Activated B cell treated with CpG ODN at 0.5 μM for 24 hours (primary cell): ENCODE data around the gene PHTF1. TPM values are rescaled to one million over a fixed set of nuclear protein-coding genes. Genes with fewer than 3 reads are reported as not detected.

Source experiments
- ATAC-seq: fragments of 200-7000 bp; cut with Tn5 transposase; one replicate; pipeline ENCODE4 v1.10.0; 2021; ENCODE audit warnings: low read depth, mild to moderate bottlenecking, moderate library complexity
- CTCF ChIA-PET: fragments of 350-600 bp; sonication (Branson Sonifier 250); formaldehyde crosslinking; loops from one replicate; lab custom pipeline; 2021; ENCODE audit warnings: antibody characterized with exemption; lab: Charles Lee
- POLR2A ChIA-PET: fragments of 350-600 bp; sonication (Branson Sonifier 250); formaldehyde crosslinking; loops from one replicate; lab custom pipeline; 2021; ENCODE audit warnings: antibody characterized with exemption; lab: Charles Lee
- DNase-seq: peaks from one replicate; pipeline ENCODE4 v3.0.0; 2022
- H3K27ac Mint-ChIP-seq: one replicate; pipeline ENCODE4 v1.8.0; 2020; ENCODE audit warnings: mixed read lengths
- H3K27me3 Mint-ChIP-seq: one replicate; pipeline ENCODE4 v1.8.0; 2021; ENCODE audit warnings: mixed read lengths
- H3K36me3 Mint-ChIP-seq: one replicate; pipeline ENCODE4 v1.8.0; 2021; ENCODE audit warnings: low read depth, mixed read lengths
- H3K4me1 Mint-ChIP-seq: one replicate; pipeline ENCODE4 v1.8.0; 2021; ENCODE audit warnings: mixed read lengths
- H3K4me3 Mint-ChIP-seq: one replicate; pipeline ENCODE4 v1.8.0; 2020; ENCODE audit warnings: mild to moderate bottlenecking, mixed read lengths
- H3K9me3 Mint-ChIP-seq: one replicate; pipeline ENCODE4 v1.8.0; 2020; ENCODE audit warnings: mixed read lengths
- CTCF ChIP-seq: fragments of 200-600 bp; IDR thresholded peaks from one replicate; pipeline ENCODE4 v1.8.0; 2022; ENCODE audit warnings: antibody characterized with exemption, mild to moderate bottlenecking
- intact Hi-C: fragments of 100-400 bp; cut with micrococcal nuclease; formaldehyde crosslinking; loops from one replicate; pipeline ENCODE4 v1.15.1; 2024
- total RNA-seq: library from RNA; stranded (reverse); gene quantifications from 2 replicates; pipeline ENCODE4 v1.2.3, GENCODE V29; 2022

PHTF1 gene
- total RNA-seq, 1 donor from 2014 or later = 25.0 TPM

GRCh38 chr1:113751114-113751513, 8.2 kb downstream of the PHTF1 start:
- CTCF ChIA-PET = no interaction called here
- H3K36me3 Mint-ChIP-seq = peaks cover 29% of the 10 kb centered on the region
- no peaks in the 10 kb centered on the region for H3K27me3 Mint-ChIP-seq
- H3K9me3 Mint-ChIP-seq = no peaks in the 10 kb centered on the region
- ATAC-seq = no peak
- TF ChIP-seq CTCF = no peak
- no peak for DNase-seq
- intact Hi-C loops = no loop called here
- H3K27ac Mint-ChIP-seq = no peak overlapping the region
- peaks cover 4% of the 10 kb centered on the region for H3K4me1 Mint-ChIP-seq
- H3K4me3 Mint-ChIP-seq = no peak overlapping the region
- POLR2A ChIA-PET = no interaction called here

- DNase-seq = no peak
- Mint-ChIP-seq H3K36me3 (peaks cover 30% of the 10 kb centered on the region), H3K4me1 (no peaks in the 10 kb centered on the region), H3K4me3 (no peak overlapping the region), H3K27ac (no peak overlapping the region), H3K27me3 (no peaks in the 10 kb centered on the region), H3K9me3 (no peaks in the 10 kb centered on the region)
- ATAC-seq = no peak
- no peak for TF ChIP-seq CTCF
- POLR2A ChIA-PET = no interaction called here
- intact Hi-C loops = no loop called here
- CTCF ChIA-PET = no interaction called here
Measured at GRCh38 chr1:113749402-113749801, 9.9 kb downstream of the PHTF1 start.

GRCh38 chr1:113747376-113747775, 11.9 kb downstream of the PHTF1 start:
- H3K4me1 Mint-ChIP-seq = no peaks in the 10 kb centered on the region
- DNase-seq (no peak), ATAC-seq (no peak)
- H3K27ac Mint-ChIP-seq = no peak overlapping the region
- no peak overlapping the region for H3K4me3 Mint-ChIP-seq
- H3K36me3 Mint-ChIP-seq = peaks cover 24% of the 10 kb centered on the region
- TF ChIP-seq CTCF = no peak
- ChIA-PET CTCF (no interaction called here), POLR2A (no interaction called here)
- H3K27me3 Mint-ChIP-seq = no peaks in the 10 kb centered on the region
- intact Hi-C loops = no loop called here
- H3K9me3 Mint-ChIP-seq = no peaks in the 10 kb centered on the region

- H3K4me1 Mint-ChIP-seq = peaks cover 1% of the 10 kb centered on the region
- H3K4me3 Mint-ChIP-seq = no peak overlapping the region
- DNase-seq (no peak), ATAC-seq (no peak)
- ChIA-PET CTCF (no interaction called here), POLR2A (no interaction called here)
- peaks cover 28% of the 10 kb centered on the region for H3K36me3 Mint-ChIP-seq
- H3K9me3 Mint-ChIP-seq = no peaks in the 10 kb centered on the region
- no peak for TF ChIP-seq CTCF
- no peaks in the 10 kb centered on the region for H3K27me3 Mint-ChIP-seq
- H3K27ac Mint-ChIP-seq = no peak overlapping the region
- intact Hi-C loops = no loop called here
Measured at GRCh38 chr1:113745425-113745824, 13.9 kb downstream of the PHTF1 start.

- DNase-seq (no peak), ATAC-seq (no peak)
- Mint-ChIP-seq H3K4me3 (no peak overlapping the region), H3K4me1 (peaks cover 8% of the 10 kb centered on the region), H3K36me3 (peaks cover 19% of the 10 kb centered on the region), H3K9me3 (no peaks in the 10 kb centered on the region), H3K27ac (no peak overlapping the region), H3K27me3 (no peaks in the 10 kb centered on the region)
- POLR2A ChIA-PET = interaction anchor here (0.6 kb wide), 2 partner anchors 45 to 133 kb away, joined by 7 to 8 read pairs; no protein-coding TSS in a partner anchor
- CTCF ChIA-PET = no interaction called here
- intact Hi-C loops = no loop called here
- no peak for TF ChIP-seq CTCF
Measured at GRCh38 chr1:113744114-113744513, 15.2 kb downstream of the PHTF1 start.
